SJCRH30 (cell line): ENCODE results near the gene BEGAIN. TPM values are rescaled to one million over a fixed set of nuclear protein-coding genes. Genes with fewer than 3 reads are reported as not detected.

Experiments used
- DNase-seq, 2 experiments: peaks; one replicate each; pipeline ENCODE4 v3.0.0-alpha.2; 2015 to 2020
- H3K27ac ChIP-seq: fragments of 250-450 bp; sonication (Bioruptor Pico); 2 replicates; pipeline ENCODE4 v1.5.1; 2020; ENCODE audit warnings: mild to moderate bottlenecking, moderate library complexity
- H3K27me3 ChIP-seq: fragments of 250-450 bp; sonication (Bioruptor Pico); 2 replicates; pipeline ENCODE4 v1.5.1; 2020; ENCODE audit warnings: mild to moderate bottlenecking, moderate library complexity
- H3K36me3 ChIP-seq: fragments of 250-450 bp; sonication (Bioruptor Pico); 2 replicates; pipeline ENCODE4 v1.5.1; 2020; ENCODE audit warnings: mild to moderate bottlenecking, moderate library complexity
- H3K4me1 ChIP-seq: fragments of 250-450 bp; sonication (Bioruptor Pico); 2 replicates; pipeline ENCODE4 v1.5.1; 2020; ENCODE audit warnings: mild to moderate bottlenecking, moderate library complexity
- H3K4me3 ChIP-seq: fragments of 250-450 bp; sonication (Bioruptor Pico); 2 replicates; pipeline ENCODE4 v1.5.1; 2020; ENCODE audit warnings: mild to moderate bottlenecking, moderate library complexity
- H3K9me3 ChIP-seq: fragments of 250-450 bp; sonication (Bioruptor Pico); replicated peaks from 2 replicates; pipeline ENCODE4 v1.5.1; 2020; ENCODE audit warnings: mild to moderate bottlenecking, moderate library complexity
- total RNA-seq: library from RNA; depleted of rRNA; stranded (reverse); fragments of >200 nt; shearing (Covaris generic); gene quantifications from 2 replicates; pipeline ENCODE4 v1.2.3, GENCODE V29; 2014

Gene BEGAIN
- total RNA-seq, 1 experiment from 2014 or later = 0.85 TPM

GRCh38 chr14:100619396-100620254, 32.4 kb upstream of the BEGAIN start:
- Histone ChIP-seq H3K9me3 (no peaks in the 10 kb centered on the region), H3K27me3 (peaks cover 13% of the 10 kb centered on the region), H3K36me3 (no peaks in the 10 kb centered on the region), H3K4me1 (no peaks in the 10 kb centered on the region), H3K4me3 (no peak overlapping the region), H3K27ac (no peak overlapping the region)
- DNase-seq = no peak

DNA sequence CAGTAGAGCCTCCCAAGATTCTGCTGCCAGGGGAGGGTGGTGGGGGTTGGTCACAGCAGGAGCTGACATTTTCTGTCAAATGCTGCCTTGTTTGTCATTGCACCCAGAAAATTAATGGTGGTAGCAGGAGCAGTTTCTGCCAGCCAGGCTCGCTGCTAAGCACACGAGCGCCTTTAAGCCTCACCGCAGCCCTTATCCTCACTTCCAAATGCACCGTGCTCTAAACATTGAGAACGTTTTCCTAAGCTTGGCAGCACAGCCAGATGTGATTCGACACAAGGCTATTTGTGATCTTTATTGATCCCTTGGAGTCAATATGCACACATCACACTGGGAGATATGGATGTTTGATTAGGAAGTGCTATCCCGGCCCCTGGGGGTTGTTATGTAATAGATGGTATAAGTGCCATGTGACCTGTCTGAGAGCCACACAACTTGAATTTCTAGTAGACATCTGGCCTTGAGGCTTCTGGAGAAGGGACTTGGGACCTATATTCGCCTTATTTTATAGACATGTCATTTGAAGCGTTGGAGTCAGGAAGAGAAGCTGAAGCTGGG, 31.6 kb upstream of the BEGAIN start:
- Histone ChIP-seq H3K27ac (no peak overlapping the region), H3K9me3 (no peaks in the 10 kb centered on the region), H3K4me3 (no peak overlapping the region), H3K4me1 (no peaks in the 10 kb centered on the region), H3K27me3 (peaks cover 13% of the 10 kb centered on the region), H3K36me3 (no peaks in the 10 kb centered on the region)
- DNase-seq = no peak

- H3K4me1 ChIP-seq = no peaks in the 10 kb centered on the region
- H3K9me3 ChIP-seq = no peaks in the 10 kb centered on the region
- H3K27me3 ChIP-seq = peaks cover 13% of the 10 kb centered on the region
- no peaks in the 10 kb centered on the region for H3K36me3 ChIP-seq
- no peak overlapping the region for H3K4me3 ChIP-seq
- no peak overlapping the region for H3K27ac ChIP-seq
- DNase-seq = no peak
These were observed 31.1 kb upstream of the BEGAIN start for GRCh38 chr14:100618318-100618693.

- DNase-seq = no peak
These were observed 30.4 kb upstream of the BEGAIN start for GRCh38 chr14:100617410-100618317.

DNA sequence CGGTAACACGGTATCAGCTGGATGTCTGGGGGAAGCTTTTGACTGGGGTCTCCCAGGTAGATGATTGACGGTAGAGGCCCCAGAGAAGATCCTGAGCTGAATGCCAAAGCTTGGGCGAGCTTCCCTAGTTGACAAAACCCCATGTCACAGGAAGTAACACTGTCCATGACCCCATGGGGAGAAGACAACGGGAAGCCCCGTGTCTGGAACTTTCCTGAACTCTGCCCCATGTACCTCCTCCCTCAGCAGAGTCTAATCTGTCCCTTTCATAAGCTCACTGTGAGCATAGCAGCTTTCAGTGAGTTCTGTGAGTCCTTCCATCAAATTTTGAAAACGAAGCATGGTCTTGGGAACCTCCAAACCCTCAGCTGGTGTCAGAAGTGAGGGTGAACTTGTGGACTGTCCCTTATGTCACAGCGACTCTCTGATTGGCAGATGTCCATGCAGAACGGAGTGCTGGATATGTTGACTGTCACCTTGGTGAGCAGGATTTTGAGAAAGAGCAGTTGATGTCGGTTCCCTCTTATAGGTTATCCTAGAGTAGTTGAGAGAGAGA, 29.7 kb upstream of the BEGAIN start:
- Histone ChIP-seq H3K27ac (no peak overlapping the region), H3K4me1 (no peaks in the 10 kb centered on the region), H3K4me3 (no peak overlapping the region), H3K27me3 (peaks cover 13% of the 10 kb centered on the region), H3K9me3 (no peaks in the 10 kb centered on the region), H3K36me3 (no peaks in the 10 kb centered on the region)
- DNase-seq = no peak

More at GRCh38 chr14:100617410-100618317, 30.4 kb upstream of the BEGAIN start:
- no peaks in the 10 kb centered on the region for H3K9me3 ChIP-seq
- H3K27me3 ChIP-seq = peaks cover 13% of the 10 kb centered on the region
- no peak overlapping the region for H3K4me3 ChIP-seq
- H3K36me3 ChIP-seq = no peaks in the 10 kb centered on the region
- no peaks in the 10 kb centered on the region for H3K4me1 ChIP-seq
- H3K27ac ChIP-seq = no peak overlapping the region

- Histone ChIP-seq H3K4me3 (no peak overlapping the region), H3K27me3 (peaks cover 13% of the 10 kb centered on the region), H3K27ac (no peak overlapping the region), H3K4me1 (0 out of 2 replicates have a peak, but pooled peaks cover 3% of the 10 kb centered on the region), H3K36me3 (no peaks in the 10 kb centered on the region), H3K9me3 (no peaks in the 10 kb centered on the region)
- DNase-seq = no peak
These were observed 28.8 kb upstream of the BEGAIN start for GRCh38 chr14:100615736-100616695.

- H3K27me3 ChIP-seq = peaks cover 13% of the 10 kb centered on the region
- no peak overlapping the region for H3K4me3 ChIP-seq
- DNase-seq = no peak
- no peaks in the 10 kb centered on the region for H3K9me3 ChIP-seq
- no peak overlapping the region for H3K27ac ChIP-seq
- H3K4me1 ChIP-seq = 0 out of 2 replicates have a peak, but pooled peaks cover 3% of the 10 kb centered on the region
- no peaks in the 10 kb centered on the region for H3K36me3 ChIP-seq
These were observed 27.6 kb upstream of the BEGAIN start for GRCh38 chr14:100614803-100615202.

DNA sequence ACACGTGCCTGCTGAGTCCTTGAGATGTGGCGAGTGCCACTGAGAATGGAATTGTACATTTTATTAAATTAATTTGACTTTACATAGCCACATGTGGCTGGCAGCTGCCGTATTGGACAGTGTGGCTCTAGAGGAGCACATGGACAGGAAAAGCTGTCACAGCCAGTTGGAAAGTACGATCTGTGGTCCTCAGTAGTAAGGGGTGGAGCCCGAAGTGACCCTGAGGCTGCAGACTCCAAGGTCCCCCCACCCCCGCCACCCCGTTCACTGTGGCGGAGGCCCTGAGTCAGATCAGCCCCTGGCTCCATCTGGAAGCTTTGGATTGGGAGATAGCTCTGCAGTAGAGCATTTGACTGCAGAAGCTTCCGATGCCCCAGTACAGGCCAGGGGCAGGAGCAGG, 25.8 kb upstream of the BEGAIN start:
- Histone ChIP-seq H3K27me3 (peaks cover under 1% of the 10 kb centered on the region; the same call in 1 of the 2 replicates), H3K4me1 (0 out of 2 replicates have a peak, but pooled peaks cover 3% of the 10 kb centered on the region), H3K4me3 (no peak overlapping the region), H3K36me3 (no peaks in the 10 kb centered on the region), H3K27ac (no peak overlapping the region), H3K9me3 (no peaks in the 10 kb centered on the region)
- no peak for DNase-seq

- Histone ChIP-seq H3K27me3 (no peaks in the 10 kb centered on the region), H3K9me3 (no peaks in the 10 kb centered on the region), H3K4me3 (no peak overlapping the region), H3K27ac (no peak overlapping the region), H3K36me3 (no peaks in the 10 kb centered on the region), H3K4me1 (0 out of 2 replicates have a peak, but pooled peaks cover 3% of the 10 kb centered on the region)
- DNase-seq = no peak
These were observed 24.7 kb upstream of the BEGAIN start for GRCh38 chr14:100611811-100612480.

GRCh38 chr14:100610511-100611217, 23.4 kb upstream of the BEGAIN start:
- Histone ChIP-seq H3K9me3 (no peaks in the 10 kb centered on the region), H3K36me3 (no peaks in the 10 kb centered on the region), H3K27ac (no peak overlapping the region), H3K4me3 (no peak overlapping the region), H3K4me1 (0 out of 2 replicates have a peak, but pooled peaks cover 3% of the 10 kb centered on the region), H3K27me3 (no peaks in the 10 kb centered on the region)
- peak; percentile 37 to 41 for DNase-seq

DNA sequence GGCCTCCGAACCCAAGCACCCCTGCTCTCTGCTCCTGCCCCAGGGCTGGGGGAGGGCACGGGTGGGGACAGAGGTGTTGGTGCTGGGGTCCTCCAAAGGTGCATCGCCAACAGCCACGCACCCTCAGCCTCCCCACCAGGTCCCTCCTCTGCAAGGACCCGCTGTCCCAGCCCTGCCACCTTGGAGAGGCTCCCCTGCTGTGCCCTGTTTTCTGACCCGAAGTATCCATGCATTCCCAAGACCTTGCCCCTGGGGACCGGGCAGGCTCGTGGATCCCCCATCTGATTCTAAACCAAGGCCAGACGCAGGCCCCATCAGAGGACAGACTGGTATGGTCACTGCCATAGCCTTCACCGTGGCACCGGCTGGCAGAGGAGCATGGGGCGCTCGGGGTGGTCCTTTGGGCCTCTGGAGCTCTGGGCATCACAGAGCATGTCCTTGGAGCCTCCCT, 22.7 kb upstream of the BEGAIN start:
- Histone ChIP-seq H3K4me3 (no peak overlapping the region), H3K27me3 (no peaks in the 10 kb centered on the region), H3K4me1 (0 out of 2 replicates have a peak, but pooled peaks cover 3% of the 10 kb centered on the region), H3K27ac (no peak overlapping the region), H3K36me3 (no peaks in the 10 kb centered on the region), H3K9me3 (no peaks in the 10 kb centered on the region)
- no peak for DNase-seq

DNA sequence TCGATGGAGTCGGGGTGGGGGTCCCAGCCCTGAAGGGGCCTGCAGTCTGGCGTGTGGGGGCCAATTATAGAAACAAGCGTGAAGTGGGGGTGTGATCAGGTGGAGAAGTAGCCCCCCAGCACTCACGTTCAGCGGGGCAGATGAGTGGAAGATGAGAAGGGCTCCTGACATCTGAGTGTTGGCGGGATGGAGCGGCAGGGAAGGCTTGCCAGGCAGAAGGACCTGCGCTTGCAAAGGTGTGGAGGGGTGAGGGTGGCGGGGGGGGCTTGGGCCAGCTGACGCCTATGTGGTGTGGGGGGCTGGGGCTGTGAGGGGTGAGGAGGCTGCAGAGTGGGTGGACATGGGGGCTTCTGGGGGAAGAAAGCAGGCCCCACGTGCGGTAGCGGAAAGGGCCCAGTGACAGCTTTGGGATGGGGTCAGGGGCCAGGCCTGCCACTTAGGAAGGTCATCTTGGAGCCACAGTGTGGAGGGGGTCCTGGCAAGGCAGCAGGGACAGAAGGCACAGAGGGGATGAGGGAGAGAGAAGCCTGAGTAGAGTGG, 22.2 kb upstream of the BEGAIN start:
- H3K27me3 ChIP-seq = no peaks in the 10 kb centered on the region
- H3K4me1 ChIP-seq = 0 out of 2 replicates have a peak, but pooled peaks cover 3% of the 10 kb centered on the region
- no peaks in the 10 kb centered on the region for H3K9me3 ChIP-seq
- H3K27ac ChIP-seq = no peak overlapping the region
- DNase-seq = no peak
- H3K4me3 ChIP-seq = no peak overlapping the region
- no peaks in the 10 kb centered on the region for H3K36me3 ChIP-seq
